Activated T-cell treated with anti-CD3 and anti-CD28 coated beads for 4 hours (primary cell): Measurements from ENCODE around the gene GBA2.

ENCODE experiments used
- DNase-seq: peaks from one replicate; pipeline ENCODE4 v3.0.0-alpha.2; 2020

GBA2 gene

DNA sequence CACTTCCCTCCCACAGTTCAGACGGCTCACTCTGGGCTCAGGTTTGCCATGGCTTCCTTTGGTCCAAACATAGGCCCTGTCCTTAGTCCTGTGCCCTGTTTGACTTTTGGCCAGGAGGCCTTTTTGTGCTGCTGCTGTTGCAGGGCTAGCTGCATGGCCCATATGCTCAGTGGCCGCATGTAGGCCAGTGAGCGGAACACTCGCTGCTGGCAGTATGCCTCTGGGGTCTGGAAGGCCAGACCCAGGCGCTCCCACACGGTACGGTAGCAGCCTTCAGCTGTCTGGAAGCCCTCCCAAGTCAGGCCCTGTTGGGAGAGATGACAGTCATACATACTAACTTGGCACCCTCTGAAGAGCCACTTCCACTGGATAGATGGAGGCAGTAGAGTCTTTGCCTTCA, 11.9 kb downstream of the GBA2 start:
- DNase-seq = no peak

- peak; percentile 56 for DNase-seq
These were observed 12.8 kb downstream of the GBA2 start for GRCh38 chr9:35736201-35736633.

DNA sequence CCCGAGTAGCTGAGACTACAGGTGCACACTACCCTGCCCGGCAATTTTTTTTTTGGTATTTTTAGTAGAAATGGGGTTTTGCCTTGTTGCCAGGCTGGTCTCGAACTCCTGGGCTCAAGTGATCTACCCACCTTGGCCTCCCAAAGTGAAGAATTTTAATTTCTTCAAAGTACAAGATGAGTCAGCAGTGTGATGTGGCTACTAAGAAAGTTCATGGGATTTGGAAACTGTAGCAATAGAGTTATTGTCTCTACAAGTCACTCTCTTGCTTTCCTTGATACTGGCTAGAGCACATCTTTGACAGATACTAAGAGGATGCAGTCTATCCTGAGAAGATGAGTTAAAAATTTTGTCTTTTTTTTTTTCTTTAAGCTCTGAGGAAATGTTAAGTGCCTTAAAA, 14.9 kb downstream of the GBA2 start:
- no peak for DNase-seq

- no peak for DNase-seq
These were observed 16.1 kb downstream of the GBA2 start for GRCh38 chr9:35732800-35733541.

- DNase-seq = peak; percentile 90
These were observed 16.7 kb downstream of the GBA2 start, which contains the start of the genes CREB3 and TLN1 for GRCh38 chr9:35732185-35732799. CREB3 (plus strand) TSS chr9:35732666; CDS start chr9:35732773, 107 bp downstream. TLN1 (minus strand) TSS chr9:35732195; CDS start chr9:35725694, 6,501 bp downstream.

DNA sequence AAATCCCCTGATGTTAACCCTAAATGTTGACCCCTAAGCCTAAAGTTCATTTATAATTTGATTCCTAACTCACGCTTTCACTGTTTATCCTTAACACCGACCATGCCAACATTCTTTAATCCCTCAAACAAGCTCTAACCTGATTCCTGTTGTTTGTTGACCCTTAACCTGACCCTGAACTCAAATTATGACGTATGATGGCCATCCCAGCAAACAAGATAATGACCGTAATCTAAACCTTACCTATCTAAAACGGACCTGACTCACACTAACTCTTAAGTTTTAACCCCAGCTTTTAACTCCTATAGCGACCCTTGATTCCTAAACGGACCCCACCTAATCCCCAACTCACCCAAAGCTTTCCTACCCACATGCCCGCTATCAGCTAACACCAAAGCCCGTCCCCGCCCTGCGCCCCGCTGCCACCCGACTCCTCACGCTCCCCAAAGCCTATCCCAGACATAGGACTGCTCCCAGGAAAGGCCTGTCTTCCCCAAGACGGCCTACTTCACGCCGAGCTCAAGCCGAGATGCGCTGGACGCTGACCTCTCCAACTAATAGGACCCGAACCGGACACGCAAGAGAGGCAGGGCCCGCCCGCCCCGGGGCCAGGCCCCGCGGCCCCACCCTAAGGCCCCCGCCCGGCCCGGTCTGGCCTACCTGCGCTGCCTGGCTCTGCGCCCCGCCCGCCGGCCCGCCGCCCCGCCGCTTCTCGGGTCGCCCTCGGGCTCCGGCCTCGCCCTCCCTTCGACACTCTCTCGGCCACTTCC, 17.4 kb downstream of the GBA2 start:
- DNase-seq = no peak

- no peak for DNase-seq
These were observed 18.6 kb downstream of the GBA2 start for GRCh38 chr9:35730486-35730854.

GRCh38 chr9:35729700-35730485, 19.1 kb downstream of the GBA2 start:
- DNase-seq = no peak

- DNase-seq = no peak
These were observed 19.9 kb downstream of the GBA2 start for GRCh38 chr9:35729101-35729500.

GRCh38 chr9:35728041-35728971, 20.7 kb downstream of the GBA2 start:
- DNase-seq = no peak

GRCh38 chr9:35727676-35728040, 21.4 kb downstream of the GBA2 start:
- no peak for DNase-seq

GRCh38 chr9:35726931-35727330, 22.1 kb downstream of the GBA2 start:
- no peak for DNase-seq

- DNase-seq = no peak
These were observed 23.7 kb downstream of the GBA2 start for GRCh38 chr9:35725362-35725761.

DNA sequence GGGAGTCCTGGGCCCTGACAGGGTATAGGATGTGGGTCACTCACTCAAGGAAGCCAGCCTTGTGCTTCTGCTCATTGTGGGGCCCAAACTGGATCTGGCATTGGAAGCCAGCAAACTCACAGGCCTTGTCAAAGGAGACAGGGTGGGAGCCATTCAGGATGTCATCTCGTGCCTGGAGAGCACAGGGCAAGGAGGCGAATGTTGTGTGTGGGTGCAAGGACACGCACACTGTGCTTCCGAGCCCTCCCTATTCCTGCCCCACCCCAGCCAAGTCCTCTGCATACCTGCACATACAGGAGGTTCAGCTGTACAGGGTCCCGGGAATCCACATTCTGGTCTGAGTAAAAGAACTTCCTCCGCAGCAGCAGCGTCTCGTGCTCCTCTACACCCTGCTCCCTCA, 25.1 kb downstream of the GBA2 start:
- no peak for DNase-seq

- DNase-seq = no peak
These were observed 25.6 kb downstream of the GBA2 start for GRCh38 chr9:35723426-35723825.

DNA sequence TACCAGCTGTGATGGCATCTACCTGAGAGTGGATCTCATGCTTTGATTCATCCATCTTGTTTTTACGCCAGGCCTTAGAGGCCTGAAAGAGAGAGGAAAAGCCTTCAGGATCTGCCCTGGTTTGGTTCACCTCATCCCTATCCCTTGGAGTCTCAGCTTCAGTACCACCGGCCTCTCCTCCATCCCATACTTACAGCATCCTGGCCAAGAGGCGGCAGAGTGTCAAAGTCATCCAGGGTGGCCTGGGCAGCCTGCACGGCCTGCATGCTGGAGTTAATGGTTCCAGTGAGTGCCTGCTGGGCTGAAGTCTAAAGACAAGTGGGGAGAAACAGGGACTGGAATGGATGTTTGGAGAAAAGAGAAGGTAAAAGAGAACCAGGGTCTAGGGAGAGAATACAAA, 29.5 kb downstream of the GBA2 start:
- DNase-seq = no peak

DNA sequence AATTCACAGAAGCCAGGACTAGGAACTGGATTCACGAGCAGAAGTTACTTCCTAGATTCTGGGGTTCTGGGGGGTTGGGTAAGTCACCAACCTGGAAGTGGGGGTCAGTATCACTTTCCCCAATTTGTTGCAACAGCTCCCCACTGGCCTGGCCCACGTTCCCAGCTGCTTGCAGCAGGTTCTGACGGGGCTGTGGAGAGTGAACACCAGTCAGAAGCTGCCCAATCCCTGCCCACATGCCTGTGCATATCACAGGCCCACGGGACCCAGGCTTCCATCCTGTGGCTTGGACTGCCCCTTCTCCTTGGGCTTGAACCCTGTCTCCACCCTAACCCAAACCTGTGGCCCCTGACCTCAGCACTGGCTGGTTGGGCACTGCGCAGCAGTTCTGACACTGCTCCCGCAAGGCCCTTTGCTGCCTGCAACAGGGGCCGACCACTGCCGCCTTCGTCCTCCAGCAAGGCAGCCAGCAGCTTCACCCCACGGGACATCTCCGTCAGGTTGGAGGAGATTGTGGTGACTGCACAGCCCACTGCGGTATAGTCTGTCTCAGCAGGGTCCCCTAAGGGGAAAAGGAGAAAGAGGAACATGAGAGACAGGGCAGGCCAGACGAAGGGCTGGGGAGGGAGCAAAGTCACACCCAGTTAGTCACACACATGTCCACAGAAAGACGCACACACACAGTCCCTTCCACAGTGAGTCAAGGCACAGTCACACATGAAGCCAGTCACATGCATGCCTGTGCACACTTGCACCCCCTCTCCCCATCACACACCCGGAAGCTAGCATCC, 30.1 kb downstream of the GBA2 start:
- DNase-seq = no peak

GRCh38 chr9:35717132-35717870, 31.7 kb downstream of the GBA2 start:
- no peak for DNase-seq

DNA sequence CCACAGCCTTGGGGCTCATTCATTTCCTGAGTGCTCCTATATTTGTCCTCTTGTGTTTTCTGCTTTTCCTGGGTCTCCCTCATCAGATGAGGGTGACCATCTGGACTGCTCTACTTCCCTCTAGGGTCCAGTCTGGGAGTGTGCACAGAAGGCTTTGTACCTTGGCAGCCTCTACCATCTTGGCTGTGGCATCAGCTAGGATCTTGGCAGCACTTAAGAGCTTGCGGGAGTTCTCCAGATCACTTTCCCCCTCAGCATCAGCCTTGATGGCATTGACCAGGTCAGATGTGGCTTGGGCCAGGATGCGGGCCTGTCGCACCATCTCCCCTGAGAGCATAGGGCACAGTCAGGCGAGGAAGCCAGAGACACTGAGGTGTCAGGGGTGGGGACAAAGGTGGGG, 32.8 kb downstream of the GBA2 start:
- DNase-seq = no peak

- no peak for DNase-seq
These were observed 34.3 kb downstream of the GBA2 start for GRCh38 chr9:35714579-35715252.
